ENCODE measurements around the gene NYNRIN.
"Not testable (repeated sequence)": the region's sequence is repeated elsewhere in the genome, so short reads cannot be mapped to it uniquely, and the experiment has no call there.

NYNRIN gene

GRCh38 chr14:24353559-24354481, 45.0 kb upstream of the NYNRIN start:
- H3K36me3 ChIP-seq (ENCODE audit: insufficient read depth, low read length) = no peaks in the 10 kb centered on the region
- no peak overlapping the region for H3K4me2 ChIP-seq (ENCODE audit: low read depth, low read length, poor library complexity, severe bottlenecking)
- no peaks in the 10 kb centered on the region for H4K20me1 ChIP-seq (ENCODE audit: insufficient read depth, low read length, poor library complexity, severe bottlenecking)
- no peak overlapping the region for H3K4me3 ChIP-seq (ENCODE audit: low read length, poor library complexity, severe bottlenecking)
- no peaks in the 10 kb centered on the region for H3K9me2 ChIP-seq (replicated peaks; ENCODE audit: low read depth, low read length)
- H3K79me2 ChIP-seq (ENCODE audit: insufficient read depth, low read length) = no peaks in the 10 kb centered on the region
- H3K4me1 ChIP-seq (ENCODE audit: insufficient read depth, low read length, poor library complexity, severe bottlenecking) = no peaks in the 10 kb centered on the region
- no peak overlapping the region for H2AFZ ChIP-seq (ENCODE audit: low read length)
- no peak overlapping the region for H3K9ac ChIP-seq (ENCODE audit: low read depth, low read length, poor library complexity, severe bottlenecking)
- TF ChIP-seq CTCF (conservative IDR thresholded peaks at IDR 0.05; ENCODE audit: low read length) = no peak
- H3K9me3 ChIP-seq (ENCODE audit: insufficient read depth, low read depth, low read length) = no peaks in the 10 kb centered on the region
- no peaks in the 10 kb centered on the region for H3K27me3 ChIP-seq (ENCODE audit: insufficient read depth, low read length, poor library complexity, severe bottlenecking)
- H3F3A ChIP-seq (ENCODE audit: low read depth) = no peaks in the 10 kb centered on the region

GRCh38 chr14:24354482-24354825, 44.3 kb upstream of the NYNRIN start:
- H2AFZ ChIP-seq (ENCODE audit: low read length); H4K20me1 ChIP-seq (ENCODE audit: insufficient read depth, low read length, poor library complexity, severe bottlenecking); H3K36me3 ChIP-seq (ENCODE audit: insufficient read depth, low read length); H3F3A ChIP-seq (ENCODE audit: low read depth); H3K4me2 ChIP-seq (ENCODE audit: low read depth, low read length, poor library complexity, severe bottlenecking); H3K9ac ChIP-seq (ENCODE audit: low read depth, low read length, poor library complexity, severe bottlenecking); H3K4me1 ChIP-seq (ENCODE audit: insufficient read depth, low read length, poor library complexity, severe bottlenecking); H3K27me3 ChIP-seq (ENCODE audit: insufficient read depth, low read length, poor library complexity, severe bottlenecking); H3K9me2 ChIP-seq (replicated peaks; ENCODE audit: low read depth, low read length); H3K4me3 ChIP-seq (ENCODE audit: low read length, poor library complexity, severe bottlenecking); H3K79me2 ChIP-seq (ENCODE audit: insufficient read depth, low read length); H3K9me3 ChIP-seq (ENCODE audit: insufficient read depth, low read depth, low read length): not testable (repeated sequence)

GRCh38 chr14:24355009-24355408, 43.8 kb upstream of the NYNRIN start:
- Histone ChIP-seq H2AFZ (ENCODE audit: low read length) (no peak overlapping the region), H3K27me3 (ENCODE audit: insufficient read depth, low read length, poor library complexity, severe bottlenecking) (no peaks in the 10 kb centered on the region), H3K9me3 (ENCODE audit: insufficient read depth, low read depth, low read length) (no peaks in the 10 kb centered on the region), H3K4me3 (ENCODE audit: low read length, poor library complexity, severe bottlenecking) (no peak overlapping the region), H3F3A (ENCODE audit: low read depth) (no peaks in the 10 kb centered on the region), H3K9me2 (replicated peaks; ENCODE audit: low read depth, low read length) (no peaks in the 10 kb centered on the region), H3K9ac (ENCODE audit: low read depth, low read length, poor library complexity, severe bottlenecking) (no peak overlapping the region), H3K79me2 (ENCODE audit: insufficient read depth, low read length) (no peaks in the 10 kb centered on the region), H3K36me3 (ENCODE audit: insufficient read depth, low read length) (no peaks in the 10 kb centered on the region), H3K4me1 (ENCODE audit: insufficient read depth, low read length, poor library complexity, severe bottlenecking) (no peaks in the 10 kb centered on the region), H4K20me1 (ENCODE audit: insufficient read depth, low read length, poor library complexity, severe bottlenecking) (no peaks in the 10 kb centered on the region), H3K4me2 (ENCODE audit: low read depth, low read length, poor library complexity, severe bottlenecking) (no peak overlapping the region)
- TF ChIP-seq EZH2phosphoT487 (IDR thresholded peaks at IDR 0.05; ENCODE audit: borderline replicate concordance) (no peak), CTCF (conservative IDR thresholded peaks at IDR 0.05; ENCODE audit: low read length) (no peak)

- no peak overlapping the region for H3K4me3 ChIP-seq (ENCODE audit: low read length, poor library complexity, severe bottlenecking)
- no peak overlapping the region for H3K9ac ChIP-seq (ENCODE audit: low read depth, low read length, poor library complexity, severe bottlenecking)
- TF ChIP-seq CTCF (conservative IDR thresholded peaks at IDR 0.05; ENCODE audit: low read length) (no peak), EZH2phosphoT487 (IDR thresholded peaks at IDR 0.05; ENCODE audit: borderline replicate concordance) (no peak)
- H3K4me2 ChIP-seq (ENCODE audit: low read depth, low read length, poor library complexity, severe bottlenecking) = no peak overlapping the region
- no peaks in the 10 kb centered on the region for H4K20me1 ChIP-seq (ENCODE audit: insufficient read depth, low read length, poor library complexity, severe bottlenecking)
- H3K36me3 ChIP-seq (ENCODE audit: insufficient read depth, low read length) = no peaks in the 10 kb centered on the region
- H3K4me1 ChIP-seq (ENCODE audit: insufficient read depth, low read length, poor library complexity, severe bottlenecking) = no peaks in the 10 kb centered on the region
- H3K79me2 ChIP-seq (ENCODE audit: insufficient read depth, low read length) = no peaks in the 10 kb centered on the region
- no peaks in the 10 kb centered on the region for H3K27me3 ChIP-seq (ENCODE audit: insufficient read depth, low read length, poor library complexity, severe bottlenecking)
- H3K9me3 ChIP-seq (ENCODE audit: insufficient read depth, low read depth, low read length) = no peaks in the 10 kb centered on the region
- H3K9me2 ChIP-seq (replicated peaks; ENCODE audit: low read depth, low read length) = no peaks in the 10 kb centered on the region
- no peak overlapping the region for H2AFZ ChIP-seq (ENCODE audit: low read length)
- H3F3A ChIP-seq (ENCODE audit: low read depth) = no peaks in the 10 kb centered on the region
These were observed 42.6 kb upstream of the NYNRIN start for GRCh38 chr14:24356208-24356607.

Data from Loucy (cell line).